ENCODE measurements around the gene NALCN.

The NALCN gene

DNA sequence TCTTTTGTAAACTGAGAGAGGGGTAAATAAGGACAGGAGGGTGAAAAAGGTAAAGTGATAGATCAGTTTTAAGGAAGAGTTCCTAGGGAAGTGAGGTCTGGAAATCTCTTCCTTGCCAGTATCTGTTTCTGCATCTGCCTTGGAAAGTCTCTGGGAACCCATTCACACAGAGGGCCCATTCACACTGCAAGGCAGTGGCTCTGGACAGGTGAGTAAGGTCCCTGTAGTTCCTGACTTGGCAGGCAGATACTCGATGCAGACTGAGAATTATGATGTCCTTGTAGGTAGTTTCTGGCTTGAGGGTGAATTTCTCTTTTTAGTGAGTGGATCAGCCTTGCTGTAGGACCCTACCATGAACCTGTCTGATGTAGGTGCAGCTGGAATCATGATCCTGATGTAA lies 293.3 kb downstream of the NALCN start:
- no peak for DNase-seq (ENCODE audit: low spot score)

DNA sequence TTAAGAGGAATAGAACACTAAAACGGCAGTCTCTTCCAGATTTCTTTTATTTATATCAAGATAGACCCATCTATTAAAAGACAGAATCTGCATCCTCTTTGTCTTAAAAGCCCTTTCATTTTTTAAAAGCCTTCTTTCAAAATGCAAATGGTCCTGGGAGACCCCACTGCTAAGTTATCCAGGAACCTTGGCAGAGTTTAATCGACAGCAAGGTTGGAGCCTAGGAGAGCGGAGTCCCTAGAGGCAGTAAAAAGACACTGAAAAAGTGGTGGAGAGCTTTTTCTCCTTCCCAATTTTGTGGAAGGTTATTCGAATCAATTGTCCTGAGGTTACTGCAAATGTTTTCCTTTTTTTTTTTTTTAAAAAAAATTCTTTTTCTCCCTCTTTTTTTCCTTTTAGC lies 294.7 kb downstream of the NALCN start:
- no peak for DNase-seq (ENCODE audit: low spot score)

DNA sequence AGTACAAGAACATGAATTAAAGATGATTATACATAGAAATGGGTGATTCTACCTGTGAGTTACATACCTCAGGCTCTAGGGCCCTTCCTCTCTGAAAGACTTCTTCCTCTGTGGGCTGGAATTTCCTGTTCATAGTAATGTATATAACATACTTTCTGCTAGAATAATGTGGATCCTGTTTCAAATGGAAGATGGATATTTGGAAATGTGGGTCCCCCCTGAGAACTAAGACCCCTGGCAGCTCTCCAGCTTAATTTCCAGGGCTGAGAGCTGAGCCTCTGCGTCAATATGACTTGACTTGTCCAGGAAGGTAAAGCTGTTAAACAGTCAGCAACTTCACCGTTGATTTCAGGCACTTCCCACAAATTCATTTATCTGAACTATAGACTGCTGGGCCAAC lies 296.3 kb downstream of the NALCN start:
- no peak for DNase-seq (ENCODE audit: low spot score)

DNA sequence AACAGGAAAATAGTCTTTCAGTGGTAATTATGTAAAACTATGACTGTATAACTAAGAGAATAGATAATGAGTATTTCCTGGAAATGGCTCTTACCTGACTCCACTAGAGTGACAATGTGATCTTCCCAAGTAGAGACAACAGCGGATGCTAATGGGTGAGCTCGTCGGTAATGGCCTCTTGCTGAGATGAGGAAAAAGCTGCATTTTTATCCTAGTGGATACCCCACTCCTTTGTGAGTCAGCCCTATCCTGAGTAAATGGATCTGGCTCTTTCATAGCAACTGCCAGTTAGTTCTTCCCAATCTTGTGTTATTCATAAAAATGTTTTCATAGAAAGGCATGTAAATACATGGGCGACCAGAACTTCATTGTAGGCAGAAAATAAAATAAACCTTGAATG lies 299.5 kb downstream of the NALCN start:
- no peak for DNase-seq (ENCODE audit: low spot score)

DNA sequence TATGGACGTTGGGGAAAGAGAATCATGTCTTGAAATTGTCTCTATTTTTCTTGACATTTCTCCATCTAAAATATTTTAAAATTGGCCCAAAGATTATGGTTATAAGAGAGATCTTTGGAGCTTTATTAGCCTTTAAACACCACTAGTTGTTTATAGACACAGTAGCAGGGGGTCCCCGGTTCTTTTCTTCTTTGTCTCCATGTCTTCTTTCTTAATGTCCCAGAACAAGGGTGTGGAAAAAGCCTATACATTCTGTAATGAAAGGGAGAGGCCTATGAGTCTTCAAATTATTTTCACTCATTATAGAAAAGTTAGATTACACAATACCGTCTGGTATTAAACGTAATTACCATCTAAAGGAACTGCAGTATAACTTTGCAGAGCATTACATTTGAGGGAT lies 300.0 kb downstream of the NALCN start:
- no peak for DNase-seq (ENCODE audit: low spot score)

DNA sequence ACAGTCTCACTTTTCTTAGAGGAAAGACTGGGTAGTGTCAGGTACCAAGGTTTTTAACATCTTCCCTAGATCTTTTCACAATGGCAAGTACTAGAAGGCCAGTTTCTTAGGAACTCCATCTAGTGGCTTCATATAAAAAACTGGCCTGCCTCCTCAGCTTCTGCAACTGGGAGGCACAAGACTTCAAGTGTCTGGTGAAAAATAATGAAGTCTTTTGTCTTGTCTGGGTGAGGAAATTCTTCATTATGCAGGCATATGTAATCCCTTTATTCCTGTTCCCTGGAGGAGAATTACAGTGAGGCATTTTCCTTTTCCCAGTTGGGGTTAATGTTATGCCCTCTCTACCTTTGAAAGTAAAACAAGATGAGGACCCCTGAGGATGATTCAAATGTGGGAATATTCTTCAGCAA lies 300.5 kb downstream of the NALCN start:
- no peak for DNase-seq (ENCODE audit: low spot score)

DNA sequence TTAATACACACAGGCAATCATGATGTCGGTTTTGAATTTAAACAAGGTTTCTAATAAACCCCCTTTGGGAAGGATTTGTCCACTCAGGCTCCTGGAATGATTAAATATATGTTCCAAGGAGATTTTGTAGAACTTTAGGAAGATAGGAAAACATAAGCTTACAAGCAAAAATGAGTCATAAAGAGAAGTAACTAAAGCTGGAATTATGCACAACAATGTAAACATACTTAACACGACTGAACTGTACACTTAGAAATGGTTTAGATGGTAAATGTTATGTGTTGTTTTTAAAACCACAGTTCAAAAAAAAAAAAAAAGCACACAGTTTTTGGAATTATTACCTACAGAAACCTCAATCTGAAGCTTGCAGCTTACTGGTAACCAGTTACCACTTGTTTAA lies 304.4 kb downstream of the NALCN start:
- no peak for DNase-seq (ENCODE audit: low spot score)

DNA sequence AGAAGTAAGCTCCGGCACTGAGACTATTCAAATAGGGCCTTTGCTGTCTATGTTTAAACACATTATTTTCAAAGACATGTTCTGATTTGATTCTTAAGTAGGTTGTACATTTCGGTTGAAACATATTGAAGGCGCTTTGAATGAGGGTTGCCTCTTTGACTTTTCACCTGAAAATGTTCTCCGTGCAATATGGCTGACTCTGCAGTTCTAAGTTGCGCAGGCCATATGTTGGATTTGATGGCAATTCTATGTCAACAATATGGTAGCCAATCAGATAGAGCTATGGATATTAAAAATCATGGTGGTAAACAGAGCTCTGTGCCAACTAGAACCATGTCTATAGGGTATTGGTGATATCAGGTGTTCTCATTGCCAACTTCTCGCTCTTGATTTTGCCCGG lies 307.3 kb downstream of the NALCN start:
- no peak for DNase-seq (ENCODE audit: low spot score)

DNA sequence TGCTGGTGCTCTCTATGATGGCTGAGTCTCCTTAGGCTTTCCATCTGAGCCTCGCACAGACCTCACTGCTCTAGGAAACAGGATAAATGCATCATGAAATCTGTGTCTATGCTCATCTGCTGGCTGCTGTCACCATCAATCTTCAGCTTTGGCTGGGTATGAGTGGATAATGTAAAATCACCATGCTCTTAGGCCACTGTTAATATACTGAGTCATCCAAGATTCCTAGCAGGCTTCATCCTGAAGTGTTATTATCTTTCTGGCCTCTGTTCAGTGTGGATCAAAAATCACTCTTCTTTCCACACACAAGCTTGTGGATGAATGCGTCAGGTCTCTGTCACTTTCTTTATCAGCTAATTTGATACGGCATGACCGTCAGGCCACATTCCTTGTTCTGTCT lies 317.4 kb downstream of the NALCN start:
- DNase-seq (ENCODE audit: low spot score) = no peak

DNA sequence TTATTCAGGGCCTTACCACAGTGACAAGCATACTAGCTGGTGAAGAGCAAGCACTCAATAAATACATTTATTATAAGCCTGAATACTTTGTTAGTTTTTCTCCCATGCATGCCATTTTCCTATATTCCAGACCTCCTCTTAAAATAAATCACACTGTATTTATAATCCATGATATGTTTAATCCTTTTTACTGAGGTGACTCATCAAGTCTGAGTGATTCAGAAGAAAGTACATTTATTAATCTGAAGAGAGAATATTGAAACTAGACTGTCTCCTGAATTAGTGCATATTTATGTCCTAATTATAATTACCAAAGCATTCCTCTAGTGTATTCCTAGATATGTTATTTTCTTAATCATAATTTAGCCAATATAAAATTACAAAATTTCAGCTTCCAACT lies 323.3 kb downstream of the NALCN start:
- no peak for DNase-seq (ENCODE audit: low spot score)

DNA sequence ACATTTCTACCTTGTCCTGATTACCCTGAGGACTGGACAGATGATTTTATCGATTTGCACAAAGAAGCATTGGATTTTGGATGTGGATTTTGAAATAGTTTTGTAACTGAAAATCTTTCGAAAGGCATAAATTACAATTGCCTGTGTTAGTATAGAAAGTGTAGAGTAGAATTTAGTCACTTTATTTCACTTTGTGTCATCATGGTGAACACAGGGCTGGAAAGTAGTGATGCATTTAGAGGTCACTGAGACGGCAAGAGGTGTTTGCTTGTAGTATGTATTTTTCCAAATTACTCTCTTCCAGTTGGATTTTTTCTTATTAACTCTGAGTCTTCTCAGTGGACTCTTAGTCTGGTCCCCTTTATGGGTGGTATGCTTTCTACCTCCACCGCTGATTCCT lies 326.0 kb downstream of the NALCN start:
- DNase-seq (ENCODE audit: low spot score) = no peak

DNA sequence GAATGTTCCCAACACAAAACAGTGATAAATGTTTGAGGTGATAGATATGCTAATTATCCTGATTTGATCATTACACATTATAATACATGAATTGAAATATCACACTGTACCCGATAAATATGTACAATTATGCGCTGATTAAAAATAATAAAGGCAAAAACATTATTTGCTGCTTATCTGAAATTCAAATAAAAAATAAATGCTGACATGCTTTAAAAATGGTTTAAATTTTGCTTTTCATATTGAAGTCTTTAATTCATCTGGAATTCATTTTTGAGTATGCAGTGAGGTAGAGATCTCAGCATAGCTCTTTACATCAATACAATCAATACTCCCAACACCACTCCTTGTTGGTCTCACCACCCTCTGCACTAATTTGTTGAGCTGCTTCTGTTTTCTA lies 330.8 kb downstream of the NALCN start:
- no peak for DNase-seq (ENCODE audit: low spot score)

DNA sequence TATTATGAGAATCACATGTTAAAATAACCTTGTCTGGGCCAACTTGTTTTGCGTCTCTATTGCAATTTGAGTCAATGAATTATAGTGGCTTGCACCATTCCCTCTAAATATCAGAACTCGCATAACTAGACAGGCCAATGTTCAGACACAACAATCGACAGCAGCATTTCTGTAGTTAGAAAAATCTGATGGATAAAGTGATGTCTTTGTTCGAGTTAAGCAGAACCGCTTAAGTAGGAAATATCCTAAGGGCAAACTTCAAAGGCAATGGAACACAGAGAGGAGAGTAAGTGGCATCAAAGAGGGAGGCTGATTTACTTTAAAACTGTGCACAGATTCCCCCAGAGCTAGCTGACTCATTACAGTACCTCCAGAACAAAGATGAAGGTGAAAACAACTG lies 333.9 kb downstream of the NALCN start:
- DNase-seq (ENCODE audit: low spot score) = no peak

DNA sequence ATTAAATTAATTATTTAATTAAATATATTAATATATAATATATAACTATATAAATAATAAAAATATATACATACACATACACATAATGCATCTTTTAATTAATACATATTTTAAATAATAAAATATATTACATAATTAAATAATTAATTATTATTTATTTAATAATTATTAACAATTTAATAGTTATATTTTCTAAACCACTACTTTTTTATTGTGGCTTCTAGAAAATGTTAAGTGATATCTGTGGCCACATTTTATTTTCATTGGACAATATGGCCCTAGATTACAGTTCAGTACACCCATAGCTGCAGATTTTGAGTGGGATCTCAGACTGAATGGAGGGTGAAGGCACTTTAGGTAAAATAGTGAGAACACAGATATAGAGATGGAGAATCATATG lies 335.7 kb downstream of the NALCN start:
- DNase-seq (ENCODE audit: low spot score) = no peak

DNA sequence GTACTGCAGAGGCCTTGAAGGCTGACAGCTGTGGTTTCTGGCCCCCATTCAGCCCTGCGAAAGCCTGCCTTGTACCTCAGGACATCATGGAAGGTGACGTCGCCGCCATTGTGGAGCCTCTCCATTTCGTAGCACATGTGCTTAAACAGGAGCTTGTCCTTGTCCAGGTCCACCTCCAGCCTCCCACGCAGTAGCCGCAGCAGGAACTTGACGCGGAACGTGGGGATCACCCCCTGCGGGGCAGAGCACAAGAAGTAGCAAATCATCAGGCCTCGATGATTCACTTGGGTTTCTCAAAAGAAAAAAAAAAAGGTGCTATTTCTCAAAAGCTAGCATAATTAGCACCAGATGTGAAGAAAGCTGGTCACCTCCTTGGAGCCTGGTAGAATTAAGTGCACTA lies 351.0 kb downstream of the NALCN start:
- DNase-seq (ENCODE audit: low spot score) = no peak

DNA sequence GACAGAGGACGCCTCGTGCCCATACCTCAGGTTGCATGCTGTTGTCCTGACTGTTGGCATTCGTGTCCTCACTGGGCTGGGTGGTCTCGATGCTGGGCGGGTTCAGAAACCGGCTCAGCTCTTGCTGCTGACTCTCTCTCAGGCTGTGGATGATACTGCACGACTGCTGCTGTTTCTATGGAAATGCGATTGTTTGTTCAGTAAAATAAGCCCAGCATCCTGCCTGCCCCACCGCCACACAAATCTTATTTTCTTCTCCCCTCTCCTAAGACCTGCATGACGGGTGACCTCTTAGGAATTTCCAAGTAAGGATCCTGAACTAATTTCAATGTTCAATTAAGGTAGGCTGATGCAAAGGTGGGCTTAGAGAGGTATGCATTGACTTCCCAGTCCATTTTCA lies 356.5 kb downstream of the NALCN start:
- no peak for DNase-seq (ENCODE audit: low spot score)

DNA sequence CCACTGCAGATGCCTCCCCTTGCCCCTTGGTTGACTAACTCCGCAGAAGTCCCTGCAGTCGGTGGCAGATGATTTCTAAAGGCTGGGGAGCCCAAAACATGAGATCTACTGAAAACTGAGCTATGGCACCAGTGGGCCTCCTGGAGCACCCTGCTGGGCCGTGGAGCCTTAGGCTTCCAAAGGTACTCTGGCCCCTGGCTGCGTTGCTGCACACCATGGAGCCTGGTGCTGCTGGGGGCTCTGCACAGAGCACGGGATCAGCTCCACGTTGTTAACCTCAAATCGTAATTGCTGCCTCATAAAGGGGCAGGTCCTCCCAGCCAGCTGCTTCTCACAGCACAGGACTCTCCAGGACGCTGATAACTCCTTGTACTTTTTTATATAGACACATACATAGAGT lies 357.5 kb downstream of the NALCN start:
- no peak for DNase-seq (ENCODE audit: low spot score)

DNA sequence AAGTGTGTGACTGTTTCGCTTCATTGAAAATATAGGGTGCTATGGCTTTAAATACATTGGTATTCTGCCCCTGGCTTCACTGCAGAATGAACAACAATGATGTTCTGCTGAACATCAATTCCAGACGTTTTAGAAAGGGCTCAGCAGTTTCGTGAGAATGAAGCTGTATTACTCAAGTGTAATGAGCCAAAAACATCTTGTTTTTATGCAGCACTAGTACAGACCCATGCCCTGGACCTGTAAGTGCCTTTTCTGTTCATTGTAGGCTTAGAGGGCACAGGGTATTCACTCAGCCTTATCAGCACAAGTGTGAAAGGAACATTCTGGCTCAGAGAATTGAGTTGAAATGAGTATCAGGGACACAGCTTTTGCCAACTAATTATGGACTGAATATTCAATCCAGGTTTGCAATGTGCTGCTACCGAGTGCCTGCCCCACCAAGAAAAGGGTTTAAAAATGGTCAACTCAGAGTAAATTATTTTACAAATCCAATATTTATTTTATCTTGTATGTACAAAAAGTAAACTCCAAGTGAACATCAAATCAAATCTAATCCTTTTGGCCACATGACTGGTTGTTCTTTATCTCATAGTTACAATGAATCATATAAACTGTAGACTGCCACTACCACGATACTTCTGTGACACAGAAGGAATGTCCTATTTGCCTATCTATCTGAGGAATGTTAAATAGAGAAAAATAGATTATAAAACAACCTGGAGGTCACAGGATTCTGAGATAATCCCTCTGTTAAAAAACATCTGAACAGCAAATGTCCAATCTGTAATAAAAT lies 362.8 kb downstream of the NALCN start:
- DNase-seq (ENCODE audit: low spot score) = no peak

DNA sequence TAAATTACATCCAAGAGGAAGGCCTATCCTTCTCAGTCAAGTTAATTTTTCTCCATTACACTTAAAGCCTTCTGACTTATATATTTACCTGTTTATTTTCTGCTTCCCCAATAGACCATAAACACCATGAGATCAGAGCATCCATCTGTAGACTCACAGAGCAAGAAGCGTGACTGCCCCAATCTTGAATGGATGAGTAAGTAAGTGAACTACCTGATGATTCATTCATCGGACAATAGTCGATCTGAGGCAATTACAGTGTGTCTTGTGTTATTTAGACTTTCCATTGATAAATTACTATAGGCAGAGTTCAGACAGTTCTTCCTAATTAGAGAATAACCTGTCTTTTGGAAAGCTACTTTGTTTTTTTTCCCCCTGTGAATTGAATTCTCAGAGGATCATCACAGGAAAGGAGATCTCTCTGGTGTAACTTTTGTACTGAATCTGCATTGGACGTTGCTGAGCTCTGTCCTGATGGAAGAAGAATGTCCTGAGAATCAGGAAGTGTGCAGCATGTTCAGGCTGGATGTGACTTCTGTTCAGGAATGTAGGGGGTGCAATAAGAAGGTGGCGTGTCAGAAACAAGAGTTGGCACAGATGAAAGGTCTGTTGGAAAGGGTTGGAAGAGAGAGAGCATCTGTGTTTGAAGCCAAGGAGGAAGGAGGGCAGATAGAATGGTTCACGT lies 367.0 kb downstream of the NALCN start:
- DNase-seq (ENCODE audit: low spot score) = no peak

DNA sequence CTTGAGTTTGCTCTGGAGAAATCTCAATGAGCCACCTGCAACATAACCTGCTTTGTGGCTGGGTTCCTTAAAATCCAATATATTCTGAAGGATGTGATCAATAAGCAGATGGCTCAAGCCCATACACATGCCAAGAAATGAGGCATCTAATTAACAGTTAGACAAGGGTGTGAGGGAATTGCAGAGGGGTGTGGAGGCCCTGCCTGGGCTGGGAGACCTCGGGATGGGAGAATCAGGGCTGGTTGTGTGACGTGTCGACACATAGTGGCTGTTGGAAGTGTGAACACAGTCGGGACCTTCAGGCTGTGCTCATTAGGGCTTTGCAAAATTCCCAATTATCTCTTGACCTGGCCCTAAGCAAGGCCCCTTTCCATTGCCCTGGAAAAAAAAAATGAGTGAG lies 379.8 kb downstream of the NALCN start:
- no peak for DNase-seq (ENCODE audit: low spot score)

DNA sequence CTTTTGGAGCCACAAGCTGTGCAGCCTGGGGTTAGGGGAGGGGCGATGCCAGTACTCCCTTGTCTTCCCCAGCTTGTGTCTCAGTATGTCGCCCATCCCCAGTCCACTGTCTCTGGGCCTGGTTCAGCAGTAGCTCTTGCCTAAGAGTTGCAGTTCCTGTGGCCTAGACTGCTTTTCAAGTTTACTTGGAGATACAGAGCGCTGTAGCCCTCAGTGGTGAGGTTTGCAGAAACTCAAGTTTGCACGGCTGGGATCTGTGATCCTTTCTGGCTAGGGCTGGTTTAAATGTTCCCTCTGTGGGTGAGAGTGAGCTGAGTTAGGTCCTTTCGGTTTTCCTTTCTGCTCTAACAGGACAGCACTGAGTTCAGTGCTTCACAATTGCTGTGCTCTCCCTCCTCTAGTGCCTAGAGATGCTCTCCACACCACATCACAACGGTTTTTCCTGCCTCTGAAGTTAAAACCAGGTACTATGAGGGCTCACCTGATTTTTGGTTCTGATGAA lies 381.1 kb downstream of the NALCN start:
- no peak for DNase-seq (ENCODE audit: low spot score)

DNA sequence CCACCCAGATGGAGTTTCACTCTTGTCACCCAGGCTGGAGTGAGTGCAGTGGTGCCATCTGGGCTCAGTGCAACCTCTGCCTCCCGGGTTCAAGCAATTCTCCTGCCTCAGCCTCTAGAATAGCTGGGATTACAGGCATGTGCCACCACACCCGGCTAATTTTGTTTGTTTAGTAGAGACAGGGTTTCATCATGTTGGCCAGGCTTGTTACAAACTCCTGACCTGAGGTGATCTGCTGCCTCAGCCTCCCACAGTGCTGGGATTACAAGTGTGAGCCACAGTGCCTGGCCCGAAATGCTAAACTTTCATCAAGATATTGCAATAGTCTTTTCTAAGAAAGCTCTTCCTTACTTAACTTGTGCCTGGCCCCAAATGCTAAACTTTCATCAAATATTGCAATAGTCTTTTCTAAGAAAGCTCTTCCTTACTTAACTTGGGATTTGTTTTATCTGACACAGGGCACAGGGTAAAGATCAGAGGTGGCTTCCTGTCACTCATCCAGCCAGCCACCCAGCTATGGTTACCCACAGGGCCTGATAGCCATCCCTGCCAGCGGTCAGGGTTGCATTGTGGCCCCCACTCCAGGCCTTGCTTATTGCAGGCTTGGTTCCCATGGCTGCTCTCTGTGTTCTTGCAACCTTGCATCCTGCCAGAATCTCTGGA lies 389.4 kb downstream of the NALCN start:
- no peak for DNase-seq (ENCODE audit: low spot score)

DNA sequence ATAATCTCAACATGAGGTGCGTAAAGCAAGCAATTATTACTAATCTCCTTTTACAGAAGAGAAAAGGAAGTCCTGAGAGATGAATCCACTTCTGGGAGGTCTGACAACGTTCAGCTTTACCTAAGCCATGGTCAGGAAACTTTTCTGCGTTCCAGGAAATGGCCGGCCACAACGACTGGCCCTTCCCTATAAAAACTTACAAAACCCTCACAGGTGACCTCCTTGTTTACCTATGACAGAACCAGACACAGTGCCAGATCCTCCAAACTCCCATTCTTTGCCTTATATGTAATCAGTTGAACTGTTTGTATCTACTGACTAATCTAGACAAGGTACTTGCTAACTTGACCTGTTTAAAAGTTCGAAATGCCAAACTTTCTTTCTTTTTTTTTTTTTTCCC lies 390.0 kb downstream of the NALCN start:
- DNase-seq (ENCODE audit: low spot score) = no peak

Measured in germinal center (tissue), 1 donor.